Epidermal melanocyte (primary cell): Measurements from ENCODE around the gene ANGPTL4.
A peak's percentile ranks its signal among the peaks of the same experiment; 100 is the strongest.

Source experiments
- DNase-seq: peaks from one replicate; pipeline ENCODE4 v3.0.0; 2011; ENCODE audit warnings: low spot score; ENCODE audit not compliant: insufficient read length

ANGPTL4 gene

DNA sequence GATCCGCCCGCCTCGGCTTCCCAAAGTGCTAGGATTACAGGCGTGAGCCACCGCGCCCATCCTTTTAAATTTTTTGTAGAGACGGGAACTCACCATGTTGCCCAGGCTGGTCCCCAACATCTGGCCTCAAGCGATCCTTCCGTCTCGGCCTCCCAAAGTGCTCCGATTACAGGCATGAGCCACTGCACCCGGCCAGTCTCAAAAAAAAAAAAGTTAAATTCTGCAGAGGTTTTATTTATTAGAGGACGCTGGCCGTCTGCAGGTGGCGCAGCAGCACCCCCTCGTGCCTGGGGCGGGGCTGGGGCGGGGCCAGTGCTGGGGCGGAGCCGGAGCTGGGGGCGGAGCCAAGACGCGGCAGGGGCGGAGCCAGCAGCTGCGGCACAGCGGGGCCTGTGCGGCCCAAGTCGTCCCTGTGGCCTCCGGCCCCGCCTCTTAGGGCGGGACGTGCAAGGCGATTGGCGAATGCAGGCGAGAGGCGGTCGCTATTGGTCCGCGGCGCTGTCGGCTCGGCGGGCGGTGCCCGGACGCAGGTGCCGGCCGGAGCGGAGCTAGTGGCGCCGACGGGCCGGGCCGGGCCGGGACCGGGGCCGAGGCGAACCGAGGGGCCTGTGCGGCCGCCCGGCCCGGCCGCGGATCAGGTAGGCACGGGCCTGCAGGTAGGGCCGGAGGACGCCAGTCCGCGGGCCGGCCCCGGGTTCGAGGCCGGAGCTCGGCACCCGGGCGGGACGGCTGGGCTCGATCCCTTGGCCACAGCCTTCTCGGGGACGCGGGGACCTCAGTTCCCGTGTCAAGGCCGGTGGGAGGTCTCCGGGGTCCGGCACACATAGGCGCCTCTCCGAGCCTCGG lies 49.1 kb downstream of the ANGPTL4 start, which contains the start of gene MARCHF2:
TSS of gene MARCHF2 (plus strand) at position 523 of the 846 bp plus-strand sequence. CDS start 8,536 bp downstream, outside the sequence.
- peak; percentile 89 for DNase-seq

DNA sequence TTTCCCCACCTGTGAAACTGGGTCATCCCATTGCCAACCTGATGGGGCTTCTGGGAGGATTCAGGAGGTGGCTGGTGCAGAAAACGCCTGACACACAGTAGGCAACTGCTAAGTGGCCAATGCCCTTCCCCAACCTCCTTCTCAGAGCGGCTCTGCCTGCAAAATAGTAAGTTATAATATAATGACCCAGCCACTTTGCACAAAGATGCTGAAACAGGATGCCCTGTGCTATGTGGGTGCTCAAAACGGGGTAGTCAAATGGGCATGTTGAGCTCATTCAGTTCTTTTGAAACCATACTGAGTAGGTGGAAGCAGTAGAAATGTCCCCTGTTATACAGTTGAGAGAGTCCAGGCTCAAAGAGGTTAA lies 49.7 kb downstream of the ANGPTL4 start:
- no peak for DNase-seq

DNA sequence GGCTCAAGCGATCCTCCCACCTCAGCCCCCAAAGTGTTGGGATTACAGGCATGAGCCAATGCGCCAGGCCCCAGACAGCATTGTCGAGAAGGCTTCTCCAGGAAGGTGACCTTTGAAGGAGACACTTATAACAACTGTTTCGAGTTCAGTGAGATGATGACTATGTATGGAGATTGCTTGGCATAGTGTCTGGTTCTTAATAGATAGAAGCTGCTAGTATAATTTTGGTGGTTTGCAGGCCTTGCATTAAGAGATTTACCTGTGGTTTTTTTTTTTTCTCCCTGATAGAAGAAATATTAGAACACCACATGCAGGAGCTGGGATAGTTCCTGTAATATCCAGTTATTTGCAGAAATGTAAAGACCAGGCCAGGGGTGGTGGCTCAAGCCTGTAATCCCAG lies 52.8 kb downstream of the ANGPTL4 start:
- no peak for DNase-seq

DNA sequence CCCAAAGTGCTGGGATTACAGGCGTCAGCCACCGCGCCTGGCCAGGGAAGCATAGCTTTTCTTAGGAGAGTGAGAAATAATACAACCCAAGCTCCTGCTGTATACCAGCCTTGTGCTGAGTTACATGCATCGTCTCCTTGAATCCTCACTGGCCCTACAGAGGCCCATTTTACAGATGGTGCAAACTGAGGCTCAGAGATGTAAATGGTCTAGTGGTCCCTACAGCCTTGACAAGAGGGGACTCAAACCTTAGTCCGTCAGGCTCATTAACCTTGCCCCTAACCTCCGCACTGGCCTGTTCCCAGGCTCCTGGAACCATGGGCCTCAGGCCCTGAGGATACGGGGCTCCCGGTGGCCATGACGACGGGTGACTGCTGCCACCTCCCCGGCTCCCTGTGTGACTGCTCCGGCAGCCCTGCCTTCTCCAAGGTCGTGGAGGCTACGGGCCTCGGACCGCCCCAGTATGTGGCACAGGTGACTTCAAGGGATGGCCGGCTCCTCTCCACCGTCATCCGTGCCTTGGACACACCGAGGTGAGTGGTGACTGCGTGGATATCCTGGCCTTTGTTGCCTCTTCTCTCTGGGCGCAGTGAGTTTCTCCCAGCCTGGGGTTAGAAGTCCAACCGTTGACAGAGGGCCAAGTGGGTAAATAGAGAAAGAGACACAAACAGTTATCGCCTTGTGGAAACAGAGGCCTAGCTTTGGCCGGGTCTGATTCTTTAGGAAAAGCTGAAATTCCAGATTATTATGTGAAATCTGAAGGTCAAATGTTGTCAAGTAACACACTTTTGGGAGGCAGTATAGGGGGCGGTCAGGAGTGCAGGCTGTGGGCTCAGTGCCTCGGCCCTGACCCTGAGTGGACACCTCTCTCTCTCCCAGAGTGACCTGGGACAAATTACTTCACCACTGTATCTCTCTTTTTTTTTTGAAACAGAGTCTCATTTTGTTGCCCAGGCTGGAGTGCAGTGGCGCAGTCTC lies 57.8 kb downstream of the ANGPTL4 start:
- no peak for DNase-seq

DNA sequence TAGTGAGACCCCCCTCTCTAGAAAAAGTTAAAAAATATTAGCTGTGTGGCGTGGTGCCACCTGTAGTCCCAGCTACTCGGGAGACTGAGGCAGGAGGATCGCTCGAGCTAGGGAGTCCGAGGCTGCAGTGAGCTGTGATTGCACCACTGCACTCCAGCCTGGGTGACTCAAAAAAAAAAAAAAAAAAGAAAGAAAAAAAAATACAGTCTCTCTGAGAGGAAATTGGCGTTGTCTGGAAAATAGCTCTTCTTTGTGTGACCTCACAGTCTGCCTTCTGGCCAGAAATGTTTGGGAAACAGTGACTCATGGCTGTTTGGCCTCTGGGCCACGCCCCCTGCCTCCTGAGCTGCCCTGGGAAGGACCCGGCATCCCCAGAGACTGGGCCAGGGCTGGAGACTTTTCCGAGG lies 59.9 kb downstream of the ANGPTL4 start:
- DNase-seq, result peak; percentile 79
